ENCODE data around the gene NOD2.

The NOD2 gene
- total RNA-seq = 17.9 to 39.3 (median 29.3) reads per million in 4 donors

- DNase-seq = peak in 3 of 5 donors; percentile 30 to 47 (median 36)
These were observed at the start of gene NOD2 for GRCh38 chr16:50692999-50693781. NOD2 (plus strand) TSS chr16:50693606; CDS start chr16:50699496, 5,890 bp downstream.

- DNase-seq = no peak
These were observed 49.2 kb upstream of the NOD2 start for GRCh38 chr16:50644245-50644644.

- peak in 1 of 5 donors; percentile 13 for DNase-seq
These were observed 48.7 kb upstream of the NOD2 start for GRCh38 chr16:50644729-50645128.

DNA sequence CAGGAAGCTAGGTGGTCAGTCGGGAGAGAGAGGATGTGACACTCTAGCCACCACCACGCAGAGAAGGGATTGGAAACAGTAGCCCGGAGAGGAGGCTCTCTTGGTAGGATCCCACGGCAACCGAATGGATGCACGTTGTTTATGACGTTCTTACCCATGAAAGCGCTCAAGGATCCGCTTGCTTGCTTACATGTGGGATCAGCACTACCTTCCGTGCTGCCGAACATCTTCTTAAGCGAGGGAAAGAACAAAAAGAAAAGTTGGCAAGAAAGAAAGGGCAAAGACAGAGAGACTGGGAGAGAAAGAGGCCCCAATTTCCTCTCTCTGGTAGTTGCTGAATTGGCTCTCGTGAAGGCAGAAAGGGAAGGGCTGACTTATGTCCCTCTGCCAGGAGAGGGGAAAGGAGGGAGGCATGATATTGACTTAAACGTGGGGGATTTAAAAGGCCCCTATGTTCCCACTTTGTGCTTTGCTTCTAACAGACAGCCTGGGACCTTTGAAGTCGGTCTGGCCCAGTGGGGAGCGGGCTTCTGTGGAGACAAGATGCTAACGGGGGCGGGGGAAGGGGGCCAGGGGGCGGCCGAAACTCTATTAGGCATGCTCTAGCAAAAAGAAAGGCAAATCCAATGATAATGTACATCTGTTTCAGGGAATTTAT, 47.7 kb upstream of the NOD2 start:
- no peak for DNase-seq

- no peak for DNase-seq
These were observed 47.1 kb upstream of the NOD2 start for GRCh38 chr16:50646345-50646744.

GRCh38 chr16:50651835-50652438, 41.5 kb upstream of the NOD2 start:
- no peak for DNase-seq

- DNase-seq = no peak
These were observed 40.5 kb upstream of the NOD2 start for GRCh38 chr16:50652836-50653425.

DNA sequence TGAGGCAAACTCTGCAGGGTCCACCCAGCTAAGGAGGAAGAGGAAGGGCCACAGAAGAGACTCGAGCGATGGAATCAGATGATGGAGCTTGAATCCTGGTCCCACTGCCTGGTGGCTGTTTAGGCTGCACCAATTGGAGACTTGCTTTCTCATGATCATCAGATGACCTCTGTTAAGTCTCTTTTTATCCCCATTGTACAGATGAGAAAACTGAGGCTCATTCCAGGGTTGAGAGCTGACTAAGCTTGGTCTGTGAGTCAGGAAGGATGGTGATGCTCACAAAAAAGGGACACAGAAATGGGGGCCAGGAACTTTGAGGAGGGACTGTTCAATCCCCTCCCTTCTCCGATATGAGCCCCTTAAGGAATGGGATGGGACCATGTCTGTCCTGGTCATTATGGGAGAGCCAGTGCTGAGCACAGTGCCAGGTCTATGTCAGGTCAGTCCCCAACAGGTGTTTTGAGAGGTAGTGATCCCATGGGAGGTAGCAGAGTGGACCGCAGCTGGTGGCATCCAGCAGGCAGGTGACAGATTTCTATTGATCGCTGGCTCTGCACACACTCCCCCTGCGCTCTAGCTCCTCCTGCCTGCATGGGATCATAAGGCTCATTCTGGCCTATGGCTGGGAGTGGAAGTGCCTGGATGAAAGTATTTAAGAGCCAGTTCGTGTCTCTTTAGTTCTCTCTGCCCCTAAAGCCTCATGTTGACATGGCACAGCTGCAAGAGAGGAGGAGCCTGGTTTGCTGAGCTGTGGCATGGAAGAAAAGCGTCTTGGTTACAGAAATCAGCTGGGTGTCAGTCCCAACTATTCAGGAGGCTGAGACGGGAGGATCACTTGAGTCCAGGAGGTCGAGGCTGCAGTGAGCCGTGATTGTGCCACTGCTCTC, 39.5 kb upstream of the NOD2 start:
- DNase-seq = no peak

GRCh38 chr16:50655558-50656055, 37.8 kb upstream of the NOD2 start:
- DNase-seq = no peak

DNA sequence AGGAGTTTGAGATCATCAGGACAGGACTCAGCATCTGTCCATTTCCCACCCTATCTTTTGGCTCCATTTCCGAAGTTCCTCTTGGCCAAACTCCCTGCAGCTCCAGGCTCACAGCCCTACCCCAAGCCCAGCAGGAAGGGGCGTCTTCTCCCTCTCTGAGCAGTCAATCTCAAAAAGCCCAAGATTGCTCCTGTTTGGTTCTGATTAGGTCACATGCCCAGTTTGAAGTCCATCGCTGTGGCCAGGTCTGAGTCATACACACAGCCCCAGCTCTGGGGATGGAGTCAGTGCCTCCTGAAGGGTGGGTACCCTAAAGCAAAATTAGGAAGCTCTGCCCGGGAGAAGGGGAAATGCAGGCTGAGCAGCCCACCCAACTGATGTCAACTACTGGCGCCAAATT, 36.2 kb upstream of the NOD2 start:
- DNase-seq = no peak

- DNase-seq = no peak
These were observed 33.6 kb upstream of the NOD2 start for GRCh38 chr16:50659806-50660205.

- DNase-seq = no peak
These were observed 31.0 kb upstream of the NOD2 start for GRCh38 chr16:50662306-50662940.

DNA sequence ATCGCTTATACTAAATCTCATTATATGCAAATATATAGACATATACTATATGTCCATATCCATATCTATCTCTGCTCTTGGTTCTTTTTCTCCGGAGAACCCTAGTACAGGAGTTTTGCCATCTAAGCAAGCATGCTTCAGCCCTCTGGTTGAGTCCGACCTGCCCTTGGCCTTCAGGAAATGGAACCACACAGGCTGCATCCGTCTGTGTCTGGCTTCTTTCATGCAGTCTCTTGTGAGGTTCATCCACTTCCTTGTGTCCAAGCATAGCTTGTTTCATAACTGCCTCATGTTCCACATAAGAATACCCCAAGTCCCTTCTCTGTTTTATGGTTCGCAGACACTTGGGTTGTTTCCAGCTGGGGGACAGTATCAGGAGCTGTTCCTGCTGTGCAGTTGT, 29.1 kb upstream of the NOD2 start:
- no peak for DNase-seq

DNA sequence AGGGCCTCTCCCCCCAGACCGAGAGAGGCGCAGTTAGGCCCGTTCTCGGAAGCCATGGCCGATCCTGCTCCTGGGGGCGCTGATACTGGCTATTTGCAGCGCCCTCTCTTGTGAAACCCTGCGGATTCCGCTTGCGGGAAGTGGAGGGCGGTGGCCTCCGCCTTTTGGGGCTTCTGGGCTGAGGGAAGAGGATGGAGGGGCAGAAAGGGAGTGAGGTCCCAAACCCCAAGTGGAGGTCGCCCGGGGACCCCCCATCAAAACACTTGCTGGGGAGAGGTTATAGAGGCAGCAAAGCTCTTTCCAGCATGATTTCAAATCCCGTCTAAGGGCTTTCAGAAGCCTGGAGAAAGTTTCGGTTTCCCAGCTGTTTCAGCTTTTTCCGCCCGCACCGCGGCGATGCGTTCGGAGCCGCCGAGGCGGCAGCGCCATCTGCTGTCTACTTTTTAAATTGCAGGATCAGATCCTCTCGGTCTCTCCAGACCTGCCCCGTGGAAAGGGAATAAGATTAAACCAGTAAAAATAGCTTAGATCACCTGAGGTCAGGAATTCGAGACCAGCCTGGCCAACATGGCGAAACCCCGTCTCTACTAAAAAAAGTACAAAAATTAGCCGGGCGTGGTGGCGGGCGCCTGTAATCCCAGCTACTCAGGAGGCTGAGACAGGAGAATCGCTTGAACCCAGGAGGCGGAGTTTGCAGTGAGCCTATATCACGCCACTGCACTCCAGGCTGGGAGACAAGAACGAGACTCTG, 28.1 kb upstream of the NOD2 start:
- peak; percentile 55 to 84 (median 66) for DNase-seq

DNA sequence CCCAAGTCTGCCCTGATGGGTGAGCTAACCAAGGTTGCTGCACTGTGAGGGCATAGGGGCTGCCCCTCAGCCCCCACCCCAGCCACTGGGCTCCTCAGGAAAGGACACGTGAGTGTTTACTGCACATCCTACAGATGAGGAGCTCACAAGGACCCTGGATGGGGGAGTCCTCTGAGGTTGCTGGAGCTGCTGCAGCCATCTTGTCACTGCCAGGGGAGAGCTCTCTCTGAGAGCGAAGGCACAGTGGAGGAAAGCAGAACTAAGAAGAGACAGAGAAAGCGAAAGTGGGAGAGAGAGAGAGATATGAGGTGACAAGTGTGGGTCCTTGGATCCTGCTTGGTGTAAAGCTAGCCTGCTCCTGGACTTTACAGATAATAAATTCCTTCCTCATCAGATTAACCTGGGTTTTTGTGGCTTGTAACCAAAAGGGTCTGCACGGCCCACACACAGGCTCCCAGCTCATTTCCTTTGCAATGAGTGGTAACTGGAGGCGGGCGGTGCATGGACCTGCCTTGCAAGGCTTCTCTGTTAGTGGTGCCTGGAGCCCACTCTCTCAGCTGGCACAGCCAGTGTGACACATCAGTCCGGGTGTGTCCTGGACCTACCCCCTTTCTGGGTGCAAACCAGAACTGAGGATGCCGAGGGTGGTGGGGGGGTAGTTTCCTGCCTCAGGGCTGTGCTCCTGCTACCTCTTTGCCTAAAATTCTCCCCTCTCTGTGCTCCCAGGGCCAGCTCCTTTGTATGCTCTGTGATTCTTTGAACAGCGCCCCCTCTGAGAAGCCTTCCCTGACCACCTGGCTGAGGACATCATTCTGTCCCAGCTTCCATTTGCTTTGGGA, 26.5 kb upstream of the NOD2 start:
- peak in 1 of 5 donors; percentile 71 for DNase-seq

- peak in 1 of 5 donors; percentile 21 for DNase-seq
These were observed 25.7 kb upstream of the NOD2 start for GRCh38 chr16:50667497-50668367.

DNA sequence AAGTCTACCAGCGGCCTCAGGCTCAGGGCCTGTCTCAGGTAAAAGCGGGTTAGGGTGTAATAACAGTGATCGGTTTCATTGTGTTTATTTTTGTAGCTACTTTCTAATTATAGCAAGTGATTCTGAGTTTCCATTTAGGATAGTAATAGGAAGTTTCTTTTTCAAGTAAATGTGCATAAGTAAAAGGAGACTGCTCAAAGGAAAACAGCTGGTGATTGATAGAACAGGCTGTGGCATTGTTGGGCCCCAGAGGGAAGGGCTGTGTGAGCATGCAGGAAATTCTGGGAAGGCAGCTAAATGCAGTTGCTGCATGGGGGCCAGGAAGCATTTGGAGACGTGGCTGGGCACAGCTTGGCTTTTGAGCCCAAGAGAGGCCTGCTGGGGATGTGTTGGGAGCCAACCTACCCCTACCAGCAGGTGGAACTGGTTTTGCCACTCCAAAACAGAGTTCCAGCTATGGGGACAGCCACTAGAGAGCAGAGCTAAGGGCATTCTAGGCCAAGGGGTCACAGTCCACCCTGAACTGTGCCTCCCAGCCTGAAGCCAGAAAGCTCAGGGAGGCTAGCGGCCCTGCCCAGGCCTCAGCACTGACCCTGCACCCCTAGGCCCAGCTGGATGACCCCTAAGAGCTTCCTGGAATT, 24.9 kb upstream of the NOD2 start:
- DNase-seq = no peak

DNA sequence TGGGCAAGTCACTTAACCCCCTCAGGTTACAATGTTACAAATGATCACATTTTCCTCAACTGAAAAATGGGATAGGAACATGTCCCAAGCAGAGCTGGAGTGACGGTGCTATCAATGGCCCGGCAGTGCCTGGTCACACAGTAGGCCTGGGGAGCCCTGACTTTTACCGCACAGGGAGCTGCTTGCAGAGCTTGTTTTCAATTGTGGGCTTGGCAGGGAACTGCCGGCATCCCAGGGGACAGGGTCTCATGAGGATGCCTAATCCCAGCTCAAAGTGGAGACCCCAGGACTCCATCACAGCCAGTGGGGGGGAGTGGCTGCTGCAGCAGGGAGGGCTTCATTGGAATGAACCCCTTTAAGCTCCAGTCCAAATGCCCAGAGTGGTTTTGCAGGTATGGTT, 23.7 kb upstream of the NOD2 start:
- no peak for DNase-seq
